A549 (cell line): ENCODE measurements around the gene AGBL4. TPM values are rescaled to one million over a fixed set of nuclear protein-coding genes. Genes with fewer than 3 reads are reported as not detected.

ENCODE experiments used
- ATAC-seq, 2 experiments: fragments of 200-7000 bp in 1 of 2; fragments of >200 bp in 1 of 2; cut with Nextera tagmentation in 1 of 2; cut with Tn5 transposase in 1 of 2; 3 replicates each; pipeline versions ENCODE4 v1.8.0 to v1.9.1; 2018 to 2020; ENCODE audit warnings: mild to moderate bottlenecking in 1 of 2, moderate library complexity in 1 of 2
- CTCF ChIA-PET: fragments of 300-600 bp; sonication (Branson Sonifier 250); formaldehyde crosslinking; extraction: SDS; loops from one replicate; lab custom pipeline; 2021; ENCODE audit warnings: antibody characterized with exemption, inconsistent platforms; lab: Yijun Ruan, JAX
- POLR2A ChIA-PET: fragments of 350-600 bp; formaldehyde crosslinking; extraction: SDS; loops from one replicate; lab custom pipeline; 2021; ENCODE audit warnings: antibody characterized with exemption, inconsistent platforms; lab: Yijun Ruan, JAX
- DNase-seq, 2 experiments: peaks; one replicate each; pipeline versions ENCODE4 v3.0.0 to v3.0.0-alpha.2; 2011 to 2016; ENCODE audit warnings: low read depth in 1 of 2, low spot score in 1 of 2
- FAIRE-seq: peaks from 2 replicates; lab custom pipeline; 2011; peaks lifted over from hg19 to GRCh38; lab: Jason Lieb, UNC
- H3K27ac ChIP-seq, 2 experiments: fragments of >200 bp; sonication (Bioruptor Twin); formaldehyde crosslinking; 3 replicates each; pipeline ENCODE4 v1.5.1; 2016 to 2017
- H3K4me1 ChIP-seq: fragments of >200 bp; sonication (Bioruptor Twin); formaldehyde crosslinking; 3 replicates; pipeline ENCODE4 v1.6.1; 2016
- H3K4me2 ChIP-seq: fragments of >200 bp; sonication (Bioruptor Twin); formaldehyde crosslinking; 3 replicates; pipeline ENCODE4 v1.6.1; 2016
- H3K4me3 ChIP-seq: fragments of >200 bp; sonication (Bioruptor Twin); formaldehyde crosslinking; 3 replicates; pipeline ENCODE4 v1.5.1; 2016
- H3K9me3 ChIP-seq: fragments of >200 bp; sonication (Bioruptor Twin); formaldehyde crosslinking; 3 replicates; pipeline ENCODE4 v1.6.1; 2016
- BHLHE40 ChIP-seq: IDR thresholded peaks from 2 replicates; pipeline ENCODE4 v1.6.1; 2012; ENCODE audit warnings: low read depth, low read length, inconsistent platforms
- CEBPB ChIP-seq, 2 experiments: fragments of >200 bp in 1 of 2; sonication (Bioruptor Twin) in 1 of 2; formaldehyde crosslinking in 1 of 2; IDR thresholded peaks; 2 replicates each; pipeline ENCODE4 v1.6.1; 2012 to 2016
- CHD4 ChIP-seq: fragments of 200-600 bp; sonication (generic); IDR thresholded peaks from 2 replicates; pipeline ENCODE4 v1.6.1; 2016; ENCODE audit warnings: antibody characterized with exemption, mild to moderate bottlenecking, borderline replicate concordance
- EHMT2 ChIP-seq: fragments of 200-600 bp; sonication (generic); IDR thresholded peaks from 2 replicates; pipeline ENCODE4 v1.6.1; 2016; ENCODE audit warnings: antibody characterized with exemption, low read depth, mild to moderate bottlenecking, moderate library complexity
- FOXS1 ChIP-seq: fragments of 250-450 bp; sonication (Bioruptor Pico); IDR thresholded peaks from 2 replicates; pipeline ENCODE4 v1.5.0; 2020; ENCODE audit warnings: mild to moderate bottlenecking, moderate library complexity
- GATA3 ChIP-seq: IDR thresholded peaks from 2 replicates; pipeline ENCODE4 v1.6.1; 2012; ENCODE audit warnings: borderline replicate concordance
- HDAC2 ChIP-seq: fragments of 200-600 bp; sonication (generic); IDR thresholded peaks from 2 replicates; pipeline ENCODE4 v1.6.1; 2016
- HEYL ChIP-seq: fragments of 250-450 bp; sonication (Bioruptor Pico); IDR thresholded peaks from 2 replicates; pipeline ENCODE4 v1.8.0; 2021; ENCODE audit warnings: mild to moderate bottlenecking, moderate library complexity
- HOXB13 ChIP-seq: fragments of 250-450 bp; sonication (Bioruptor Pico); IDR thresholded peaks from 2 replicates; pipeline ENCODE4 v1.5.0; 2020; ENCODE audit warnings: low read depth, mild to moderate bottlenecking, moderate library complexity
- HOXB5 ChIP-seq: fragments of 250-450 bp; sonication (Bioruptor Pico); IDR thresholded peaks from 2 replicates; pipeline ENCODE4 v1.5.0; 2020; ENCODE audit warnings: mild to moderate bottlenecking, moderate library complexity
- JUN ChIP-seq, 2 experiments: fragments of >200 bp; sonication (Bioruptor Twin); formaldehyde crosslinking; IDR thresholded peaks; 2 replicates in 1 of 2; 3 replicates in 1 of 2; pipeline ENCODE4 v1.6.1; 2016 to 2017
- JUNB ChIP-seq: fragments of >200 bp; sonication (Bioruptor Twin); formaldehyde crosslinking; IDR thresholded peaks from 2 replicates; pipeline ENCODE4 v1.6.1; 2016
- KDM1A ChIP-seq: fragments of 200-600 bp; sonication (generic); IDR thresholded peaks from 2 replicates; pipeline ENCODE4 v1.6.1; 2016; ENCODE audit warnings: low read depth, mild to moderate bottlenecking
- MAFK ChIP-seq: fragments of 450-650 bp; IDR thresholded peaks from 2 replicates; pipeline ENCODE4 v1.6.1; 2014; ENCODE audit not compliant: partially characterized antibody
- MAZ ChIP-seq: fragments of 150-350 bp; IDR thresholded peaks from 2 replicates; pipeline ENCODE4 v1.6.1; 2014; ENCODE audit warnings: antibody characterized with exemption, low read depth, low read length, borderline replicate concordance
- MYC ChIP-seq: IDR thresholded peaks from 2 replicates; pipeline ENCODE4 v1.6.1; 2012; ENCODE audit warnings: mild to moderate bottlenecking, inconsistent platforms, low read length, improper control_type of control experiment, borderline replicate concordance
- NPAS2 ChIP-seq: fragments of 250-450 bp; sonication (Bioruptor Pico); IDR thresholded peaks from 2 replicates; pipeline ENCODE4 v1.8.0; 2022; ENCODE audit warnings: mild to moderate bottlenecking, moderate library complexity, borderline replicate concordance
- NR3C1 ChIP-seq: fragments of >200 bp; sonication (Bioruptor Twin); formaldehyde crosslinking; IDR thresholded peaks from 3 replicates; pipeline ENCODE4 v1.6.1; 2017
- PHF8 ChIP-seq: fragments of 200-600 bp; sonication (generic); IDR thresholded peaks from 2 replicates; pipeline ENCODE4 v1.6.1; 2016; ENCODE audit warnings: low read depth, mild to moderate bottlenecking, antibody characterized with exemption, moderate library complexity, borderline replicate concordance
- POLR2A ChIP-seq: IDR thresholded peaks from 2 replicates; pipeline ENCODE4 v1.6.1; 2012; ENCODE audit warnings: mild to moderate bottlenecking, low read length
- POLR2AphosphoS2 ChIP-seq: conservative IDR thresholded peaks from 2 replicates; pipeline ENCODE4 v1.6.1; 2012; ENCODE audit warnings: low read length, improper control_type of control experiment, inconsistent platforms
- RAD21 ChIP-seq, 2 experiments: fragments of >200 bp in 1 of 2; sonication (Bioruptor Twin) in 1 of 2; formaldehyde crosslinking in 1 of 2; IDR thresholded peaks in 1 of 2; conservative IDR thresholded peaks in 1 of 2; 2 replicates in 1 of 2; 3 replicates in 1 of 2; pipeline ENCODE4 v1.6.1; 2012 to 2018; ENCODE audit warnings: inconsistent platforms in 1 of 2
- RCOR1 ChIP-seq: fragments of 150-350 bp; IDR thresholded peaks from 2 replicates; pipeline ENCODE4 v1.6.1; 2014; ENCODE audit warnings: antibody characterized with exemption, low read length, low read depth
- RNF2 ChIP-seq: fragments of 200-600 bp; sonication (generic); IDR thresholded peaks from 2 replicates; pipeline ENCODE4 v1.6.1; 2016; ENCODE audit warnings: low read depth, mild to moderate bottlenecking, antibody characterized with exemption, moderate library complexity, borderline replicate concordance
- SREBF2 ChIP-seq: fragments of 450-650 bp; IDR thresholded peaks from 2 replicates; pipeline ENCODE4 v1.6.1; 2014; ENCODE audit warnings: mild to moderate bottlenecking, moderate library complexity
- TP53 ChIP-seq: fragments of 250-450 bp; sonication (Bioruptor Pico); IDR thresholded peaks from 2 replicates; pipeline ENCODE4 v1.5.0; 2021; ENCODE audit warnings: mild to moderate bottlenecking, moderate library complexity
- ZC3H11A ChIP-seq: fragments of 450-650 bp; IDR thresholded peaks from 2 replicates; pipeline ENCODE4 v1.6.1; 2014; ENCODE audit warnings: antibody characterized with exemption, mild to moderate bottlenecking
- ZSCAN20 ChIP-seq: fragments of 250-450 bp; sonication (Bioruptor Pico); IDR thresholded peaks from 2 replicates; pipeline ENCODE4 v1.8.0; 2022; ENCODE audit warnings: mild to moderate bottlenecking, moderate library complexity
- WGBS: methylation state at CpG from one replicate; pipeline ENCODE4 v1.1.6; 2017; ENCODE audit errors: missing lambda C conversion rate; 5-methylcytosine and 5-hydroxymethylcytosine counted together
- polyA plus RNA-seq, 4 experiments: library from polyadenylated mRNA; depleted of rRNA in 3 of 4; stranded (reverse); fragments of >200 nt; fragmentation: RNase III in 1 of 4; extraction: RNeasy Plus Mini Kit Qiagen cat#74134 plus additional on column Dnase treatment in 1 of 4; gene quantifications; 2 replicates in 3 of 4; 3 replicates in 1 of 4; pipeline ENCODE4 v1.2.3, GENCODE V29; 2011 to 2017
- TF ChIP-seq, protein P1 (sequence below): IDR thresholded peaks from 2 replicates; pipeline ENCODE4 v1.6.1; 2012
- TF ChIP-seq, protein P2 (sequence below): fragments of 200-600 bp; sonication (generic); IDR thresholded peaks from 2 replicates; pipeline ENCODE4 v1.6.1; 2016; ENCODE audit warnings: antibody characterized with exemption, mild to moderate bottlenecking, moderate library complexity
- TF ChIP-seq, protein P3 (sequence below): fragments of >200 bp; sonication (Bioruptor Twin); formaldehyde crosslinking; IDR thresholded peaks from 2 replicates; pipeline ENCODE4 v1.6.1; 2016

The AGBL4 gene
- polyA plus RNA-seq, 2 of the 4 experiments (the other 2 are of a cell fraction): not detected

DNA sequence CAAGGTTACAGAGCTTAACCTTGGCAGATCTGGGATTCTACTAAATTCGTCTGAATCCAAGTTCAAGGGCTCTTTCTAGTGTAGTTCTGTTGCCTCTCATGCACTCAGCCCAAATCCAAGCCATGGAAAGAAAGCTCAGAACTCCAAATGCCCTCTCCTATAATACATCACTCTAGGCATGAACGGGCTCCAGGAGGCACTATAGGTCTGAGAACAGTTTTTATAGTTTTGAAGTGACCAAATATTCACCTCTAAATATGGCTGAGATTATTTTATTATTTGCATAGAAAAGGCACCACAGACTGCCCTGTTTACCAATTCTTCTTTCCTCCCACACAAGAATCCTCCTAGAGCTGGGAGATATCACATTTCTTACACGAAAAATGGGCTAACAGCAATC lies 919.2 kb downstream of the AGBL4 start:
- no peak for TF ChIP-seq NR3C1
- no peak for TF ChIP-seq CEBPB (IDR thresholded peaks at IDR 0.05)
- no peak for TF ChIP-seq BHLHE40
- no peak for TF ChIP-seq RAD21 (conservative IDR thresholded peaks at IDR 0.05 in 1 of 2, IDR thresholded peaks at IDR 0.05 in 1 of 2)
- no peak for TF ChIP-seq TP53 (CRISPR knock-in tag)
- TF ChIP-seq MAFK: no peak
- TF ChIP-seq MAZ: no peak
- TF ChIP-seq RCOR1: no peak
- TF ChIP-seq JUN (IDR thresholded peaks at IDR 0.05): no peak
- TF ChIP-seq EHMT2: no peak
- TF ChIP-seq HOXB13 (CRISPR knock-in tag): no peak
- TF ChIP-seq, all 56 proteins: peak for 0
- Histone ChIP-seq H3K4me2 (no peak overlapping the region), H3K4me1 (no peaks in the 10 kb centered on the region), H3K4me3 (no peak overlapping the region), H3K27ac (no peak overlapping the region), H3K9me3 (no peaks in the 10 kb centered on the region)
- ATAC-seq (no peak), DNase-seq (no peak), FAIRE-seq (no peak)
- CTCF ChIA-PET: no interaction called here
- POLR2A ChIA-PET: no interaction called here
- 2% methylated on average over 3 of the region's 3 CpGs for WGBS

DNA sequence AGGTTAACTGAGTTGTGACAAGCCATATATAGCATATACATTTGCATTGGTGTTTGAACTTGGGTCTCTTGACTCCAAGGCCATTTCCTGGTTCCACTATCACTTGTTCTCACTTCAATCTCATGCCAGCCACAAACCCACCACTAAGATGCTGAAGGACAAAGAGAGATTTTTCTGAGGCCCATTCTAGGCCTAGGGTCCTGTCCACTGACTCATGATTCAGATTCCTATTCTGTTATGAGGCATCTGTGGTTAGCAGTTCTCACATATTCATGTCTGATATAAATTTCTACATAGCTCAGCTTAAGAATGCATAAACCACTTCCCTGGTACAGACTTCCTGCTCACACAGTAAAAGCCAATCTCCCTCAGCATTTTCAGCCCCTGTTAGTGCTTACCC lies 921.0 kb downstream of the AGBL4 start:
- no peaks in the 10 kb centered on the region for H3K4me1 ChIP-seq
- H3K4me3 ChIP-seq: no peak overlapping the region
- H3K4me2 ChIP-seq: no peak overlapping the region
- POLR2A ChIA-PET: no interaction called here
- CTCF ChIA-PET: no interaction called here
- no peak for DNase-seq
- H3K9me3 ChIP-seq: no peaks in the 10 kb centered on the region
- ATAC-seq: no peak
- TF ChIP-seq HOXB5 (CRISPR knock-in tag) (no peak), JUN (IDR thresholded peaks at IDR 0.05) (no peak), MAZ (no peak), RAD21 (conservative IDR thresholded peaks at IDR 0.05 in 1 of 2, IDR thresholded peaks at IDR 0.05 in 1 of 2) (no peak), KDM1A (no peak), SREBF2 (no peak), FOXS1 (CRISPR knock-in tag) (no peak), RCOR1 (no peak), PHF8 (no peak), MYC (no peak), BHLHE40 (no peak), ZC3H11A (no peak), POLR2A (no peak), HDAC2 (no peak), JUNB (no peak)
- TF ChIP-seq, protein P1, sequence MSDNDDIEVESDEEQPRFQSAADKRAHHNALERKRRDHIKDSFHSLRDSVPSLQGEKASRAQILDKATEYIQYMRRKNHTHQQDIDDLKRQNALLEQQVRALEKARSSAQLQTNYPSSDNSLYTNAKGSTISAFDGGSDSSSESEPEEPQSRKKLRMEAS: no peak
- TF ChIP-seq, all 56 proteins: peak for 0
- no peak for FAIRE-seq
- H3K27ac ChIP-seq: no peak overlapping the region

DNA sequence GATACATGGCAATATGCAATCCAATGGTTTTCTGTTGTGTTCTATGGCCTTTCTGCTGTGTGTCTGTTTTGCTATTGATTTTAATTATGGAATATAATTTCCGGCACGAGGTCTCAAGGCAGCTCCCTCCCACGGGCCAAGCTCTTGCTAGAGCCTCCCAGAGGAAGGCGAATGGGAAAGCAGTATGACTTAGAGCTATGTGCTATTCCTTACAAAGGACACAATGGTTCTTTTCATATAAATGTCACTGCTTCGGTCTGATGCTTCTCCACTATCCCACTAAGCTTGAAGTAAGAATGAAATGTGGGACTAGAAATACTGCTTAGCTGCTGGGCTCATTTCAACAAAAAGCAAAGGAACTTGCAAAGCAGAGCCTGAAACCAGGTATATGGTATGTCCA lies 924.9 kb downstream of the AGBL4 start:
- POLR2A ChIA-PET: no interaction called here
- ATAC-seq (no peak), DNase-seq (no peak), FAIRE-seq (no peak)
- H3K4me1 ChIP-seq: no peaks in the 10 kb centered on the region
- no peak overlapping the region for H3K4me2 ChIP-seq
- CTCF ChIA-PET: no interaction called here
- WGBS: 9% methylated on average over 5 of the region's 5 CpGs
- no peak overlapping the region for H3K27ac ChIP-seq
- H3K9me3 ChIP-seq: no peaks in the 10 kb centered on the region
- TF ChIP-seq NR3C1 (no peak), CHD4 (no peak), POLR2A (no peak), GATA3 (no peak), ZSCAN20 (CRISPR knock-in tag) (no peak), PHF8 (no peak)
- H3K4me3 ChIP-seq: no peak overlapping the region

DNA sequence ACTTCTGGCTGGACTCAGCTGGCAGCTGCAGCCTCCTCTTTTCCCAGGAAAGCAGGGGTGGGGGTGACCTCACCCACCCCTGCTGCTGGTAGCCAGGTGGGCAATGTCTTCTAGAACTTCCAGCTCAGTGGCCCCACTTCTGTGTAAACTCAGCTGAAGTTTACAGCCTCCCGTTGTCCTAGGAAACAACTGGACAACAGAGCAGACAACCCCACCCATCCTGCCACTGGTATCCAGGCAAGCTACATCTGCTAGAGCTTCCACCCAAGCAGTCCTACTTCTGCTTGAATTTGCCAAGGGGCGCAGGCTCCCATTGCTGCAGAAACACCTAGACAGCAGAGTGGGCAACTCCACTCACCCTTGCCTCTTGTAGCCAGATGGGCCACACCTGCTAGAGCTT lies 937.4 kb downstream of the AGBL4 start:
- Histone ChIP-seq H3K4me3 (no peak overlapping the region), H3K4me1 (no peaks in the 10 kb centered on the region), H3K27ac (no peak overlapping the region), H3K9me3 (no peaks in the 10 kb centered on the region), H3K4me2 (no peak overlapping the region)
- TF ChIP-seq, protein P2, sequence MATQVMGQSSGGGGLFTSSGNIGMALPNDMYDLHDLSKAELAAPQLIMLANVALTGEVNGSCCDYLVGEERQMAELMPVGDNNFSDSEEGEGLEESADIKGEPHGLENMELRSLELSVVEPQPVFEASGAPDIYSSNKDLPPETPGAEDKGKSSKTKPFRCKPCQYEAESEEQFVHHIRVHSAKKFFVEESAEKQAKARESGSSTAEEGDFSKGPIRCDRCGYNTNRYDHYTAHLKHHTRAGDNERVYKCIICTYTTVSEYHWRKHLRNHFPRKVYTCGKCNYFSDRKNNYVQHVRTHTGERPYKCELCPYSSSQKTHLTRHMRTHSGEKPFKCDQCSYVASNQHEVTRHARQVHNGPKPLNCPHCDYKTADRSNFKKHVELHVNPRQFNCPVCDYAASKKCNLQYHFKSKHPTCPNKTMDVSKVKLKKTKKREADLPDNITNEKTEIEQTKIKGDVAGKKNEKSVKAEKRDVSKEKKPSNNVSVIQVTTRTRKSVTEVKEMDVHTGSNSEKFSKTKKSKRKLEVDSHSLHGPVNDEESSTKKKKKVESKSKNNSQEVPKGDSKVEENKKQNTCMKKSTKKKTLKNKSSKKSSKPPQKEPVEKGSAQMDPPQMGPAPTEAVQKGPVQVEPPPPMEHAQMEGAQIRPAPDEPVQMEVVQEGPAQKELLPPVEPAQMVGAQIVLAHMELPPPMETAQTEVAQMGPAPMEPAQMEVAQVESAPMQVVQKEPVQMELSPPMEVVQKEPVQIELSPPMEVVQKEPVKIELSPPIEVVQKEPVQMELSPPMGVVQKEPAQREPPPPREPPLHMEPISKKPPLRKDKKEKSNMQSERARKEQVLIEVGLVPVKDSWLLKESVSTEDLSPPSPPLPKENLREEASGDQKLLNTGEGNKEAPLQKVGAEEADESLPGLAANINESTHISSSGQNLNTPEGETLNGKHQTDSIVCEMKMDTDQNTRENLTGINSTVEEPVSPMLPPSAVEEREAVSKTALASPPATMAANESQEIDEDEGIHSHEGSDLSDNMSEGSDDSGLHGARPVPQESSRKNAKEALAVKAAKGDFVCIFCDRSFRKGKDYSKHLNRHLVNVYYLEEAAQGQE: no peak
- TF ChIP-seq HEYL (CRISPR knock-in tag): no peak
- no peak for TF ChIP-seq GATA3
- TF ChIP-seq, protein P3, sequence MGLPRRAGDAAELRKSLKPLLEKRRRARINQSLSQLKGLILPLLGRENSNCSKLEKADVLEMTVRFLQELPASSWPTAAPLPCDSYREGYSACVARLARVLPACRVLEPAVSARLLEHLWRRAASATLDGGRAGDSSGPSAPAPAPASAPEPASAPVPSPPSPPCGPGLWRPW: no peak
- no peak for TF ChIP-seq RAD21 (conservative IDR thresholded peaks at IDR 0.05 in 1 of 2, IDR thresholded peaks at IDR 0.05 in 1 of 2)
- no peak for TF ChIP-seq NPAS2 (CRISPR knock-in tag)
- TF ChIP-seq POLR2AphosphoS2: no peak
- TF ChIP-seq RNF2: no peak
- no peak for FAIRE-seq
- ChIA-PET POLR2A (no interaction called here), CTCF (no interaction called here)
- 0% methylated on average over 2 of the region's 2 CpGs for WGBS
- no peak for ATAC-seq
- DNase-seq: no peak
